Gastrocnemius medialis (tissue), 4 donors: ENCODE results near the gene ZNF688.

Experiments used
- POLR2A ChIP-seq, 2 donors: fragments of 450-650 bp; IDR thresholded peaks; one replicate each; pipeline ENCODE4 v1.6.1; 2017; ENCODE audit warnings: antibody characterized with exemption in 2 of 2, mild to moderate bottlenecking in 2 of 2, moderate library complexity in 2 of 2
- TF ChIP-seq, protein P1 (sequence below), 5 experiments: fragments of 450-650 bp in 3 of 5; fragments of 200-600 bp in 2 of 5; sonication (generic) in 2 of 5; IDR thresholded peaks in 4 of 5; conservative IDR thresholded peaks in 1 of 5; 1 replicate in 4 of 5; 2 replicates in 1 of 5; pipeline ENCODE4 v1.5.1; 2016 to 2019; ENCODE audit warnings: antibody characterized with exemption in 5 of 5, mild to moderate bottlenecking in 3 of 5, moderate library complexity in 3 of 5

DNA sequence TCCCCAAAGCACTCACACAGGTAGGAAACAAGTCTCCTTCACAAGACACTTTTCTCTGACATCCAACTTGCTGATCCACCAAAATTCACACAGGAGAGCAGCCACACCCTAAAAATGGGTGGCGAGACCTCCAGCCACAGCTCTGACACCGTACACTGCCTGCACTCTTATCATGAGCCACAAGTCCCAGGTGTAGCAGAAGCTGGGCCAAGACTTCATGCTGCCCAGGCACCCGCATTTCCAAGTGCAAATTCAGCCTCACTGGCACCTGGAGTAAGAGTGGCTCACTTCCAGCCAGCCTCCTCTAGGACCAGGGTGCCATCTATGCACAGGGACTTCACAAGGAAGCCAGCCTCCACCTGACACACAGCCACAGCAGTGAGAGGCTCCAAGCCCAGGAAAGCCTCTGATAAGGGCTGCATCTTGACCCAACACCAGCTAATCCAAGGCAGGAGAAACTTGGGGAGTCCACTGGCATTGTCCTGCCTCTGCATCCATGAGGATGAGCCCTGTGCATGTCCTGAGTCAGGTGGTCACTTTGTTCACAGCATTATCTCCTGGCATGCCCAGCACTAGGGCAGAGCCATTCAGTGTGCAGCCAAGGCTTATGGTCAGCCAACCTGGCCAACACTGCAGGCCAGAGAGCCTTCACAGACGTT is 42.6 kb downstream of the ZNF688 start:
- TF ChIP-seq, protein P1, sequence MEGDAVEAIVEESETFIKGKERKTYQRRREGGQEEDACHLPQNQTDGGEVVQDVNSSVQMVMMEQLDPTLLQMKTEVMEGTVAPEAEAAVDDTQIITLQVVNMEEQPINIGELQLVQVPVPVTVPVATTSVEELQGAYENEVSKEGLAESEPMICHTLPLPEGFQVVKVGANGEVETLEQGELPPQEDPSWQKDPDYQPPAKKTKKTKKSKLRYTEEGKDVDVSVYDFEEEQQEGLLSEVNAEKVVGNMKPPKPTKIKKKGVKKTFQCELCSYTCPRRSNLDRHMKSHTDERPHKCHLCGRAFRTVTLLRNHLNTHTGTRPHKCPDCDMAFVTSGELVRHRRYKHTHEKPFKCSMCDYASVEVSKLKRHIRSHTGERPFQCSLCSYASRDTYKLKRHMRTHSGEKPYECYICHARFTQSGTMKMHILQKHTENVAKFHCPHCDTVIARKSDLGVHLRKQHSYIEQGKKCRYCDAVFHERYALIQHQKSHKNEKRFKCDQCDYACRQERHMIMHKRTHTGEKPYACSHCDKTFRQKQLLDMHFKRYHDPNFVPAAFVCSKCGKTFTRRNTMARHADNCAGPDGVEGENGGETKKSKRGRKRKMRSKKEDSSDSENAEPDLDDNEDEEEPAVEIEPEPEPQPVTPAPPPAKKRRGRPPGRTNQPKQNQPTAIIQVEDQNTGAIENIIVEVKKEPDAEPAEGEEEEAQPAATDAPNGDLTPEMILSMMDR (IDR thresholded peaks at IDR 0.05 in 4 of 5, conservative IDR thresholded peaks at IDR 0.05 in 1 of 5): no peak
- no peak for TF ChIP-seq POLR2A (IDR thresholded peaks at IDR 0.05)
